ENCODE measurements around the gene FBXW7.

Gene FBXW7

DNA sequence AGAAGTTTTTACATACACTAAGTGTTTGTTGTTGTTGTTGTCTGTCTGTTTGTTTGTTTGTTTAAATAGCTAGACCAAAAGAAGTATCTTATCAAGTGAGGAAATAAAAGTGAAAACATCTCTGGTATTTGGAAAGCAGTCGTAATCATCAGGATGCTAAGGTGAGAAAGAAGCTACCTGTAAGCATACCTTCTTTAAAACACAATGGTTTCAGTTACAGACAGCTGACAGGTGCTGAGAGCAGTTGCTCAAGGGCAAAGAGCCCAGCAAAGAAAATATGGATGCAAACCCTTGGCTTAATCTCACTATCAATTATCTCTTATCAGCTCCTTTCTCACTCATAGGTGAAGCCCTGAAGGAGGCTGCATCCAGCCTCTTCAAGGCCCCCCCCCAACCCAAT lies 42.8 kb upstream of the FBXW7 start:
- Histone ChIP-seq H3K27ac (ENCODE audit: low read depth, low read length) (no peak overlapping the region), H3K23ac (ENCODE audit: low read length) (no peak overlapping the region), H2BK15ac (replicated peaks; ENCODE audit: low read depth) (no peak overlapping the region), H3K79me2 (ENCODE audit: control insufficient read depth, insufficient read depth, low read length) (no peaks in the 10 kb centered on the region), H2BK5ac (ENCODE audit: low read length) (no peak overlapping the region), H4K8ac (ENCODE audit: low read depth, low read length) (no peak overlapping the region), H3K4me2 (ENCODE audit: low read length) (no peak overlapping the region), H3K56ac (ENCODE audit: low read length) (no peak overlapping the region), H3K36me3 (ENCODE audit: control insufficient read depth, insufficient read depth, low read length) (no peaks in the 10 kb centered on the region), H4K5ac (ENCODE audit: low read length) (no peak overlapping the region), H3K4me1 (ENCODE audit: control insufficient read depth, low read depth, low read length) (peaks cover 4% of the 10 kb centered on the region), H2BK120ac (ENCODE audit: low read depth, low read length) (no peak overlapping the region), H3K4me3 (ENCODE audit: low read length) (no peak overlapping the region), H3K79me1 (ENCODE audit: low read length) (no peaks in the 10 kb centered on the region), H2AK5ac (ENCODE audit: low read length) (no peak overlapping the region), H3K27me3 (ENCODE audit: insufficient read depth, low read length, poor library complexity) (no peaks in the 10 kb centered on the region), H3K18ac (ENCODE audit: low read length) (no peak overlapping the region), H3K9ac (ENCODE audit: low read length) (no peak overlapping the region), H3K4ac (ENCODE audit: low read depth, low read length) (no peak overlapping the region)
- DNase-seq, result peak; percentile 56
- WGBS (ENCODE audit: extremely low coverage, insufficient coverage, low lambda C conversion rate), result no CpG with 5 or more reads among the region's 1 CpG

DNA sequence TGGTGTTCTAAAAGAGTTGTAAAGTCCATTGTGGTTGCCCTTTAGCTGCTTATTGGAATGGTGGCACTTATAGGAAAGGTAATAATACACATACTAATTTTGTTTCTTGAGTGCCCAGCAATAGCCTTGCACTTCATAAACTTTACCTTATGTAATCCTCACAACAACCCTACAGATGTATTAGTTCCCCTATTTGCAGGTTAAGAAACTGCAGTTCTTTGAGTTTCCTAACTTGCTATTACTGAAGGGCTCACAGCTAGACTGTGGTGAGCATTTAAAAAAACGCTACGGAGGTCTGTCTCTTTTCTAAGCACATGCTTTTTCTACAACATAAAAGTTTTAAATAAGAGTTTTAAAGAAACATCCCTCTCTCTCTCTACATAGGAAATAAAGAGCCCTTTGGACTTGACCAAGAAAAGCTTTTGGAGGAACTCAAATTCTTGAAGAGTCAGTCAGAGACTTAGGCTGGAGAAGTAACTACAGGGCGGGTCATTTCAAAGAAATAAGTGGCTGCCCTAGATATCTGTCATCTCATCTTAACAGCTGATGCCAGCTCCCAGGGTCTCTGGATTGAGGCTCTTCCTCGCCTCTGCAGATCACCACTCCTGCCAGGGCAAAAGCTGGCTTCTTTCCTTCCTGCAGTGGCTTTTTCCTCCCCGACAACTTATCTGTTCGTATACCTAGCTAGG lies 42.0 kb upstream of the FBXW7 start:
- no CpG with 5 or more reads among the region's 6 CpGs for WGBS (ENCODE audit: extremely low coverage, insufficient coverage, low lambda C conversion rate)
- no peak overlapping the region for H3K9ac ChIP-seq (ENCODE audit: low read length)
- H3K36me3 ChIP-seq (ENCODE audit: control insufficient read depth, insufficient read depth, low read length), result no peaks in the 10 kb centered on the region
- no peak overlapping the region for H3K4me2 ChIP-seq (ENCODE audit: low read length)
- peaks cover 4% of the 10 kb centered on the region for H3K4me1 ChIP-seq (ENCODE audit: control insufficient read depth, low read depth, low read length)
- H2AK5ac ChIP-seq (ENCODE audit: low read length), result no peak overlapping the region
- H3K56ac ChIP-seq (ENCODE audit: low read length), result no peak overlapping the region
- H4K8ac ChIP-seq (ENCODE audit: low read depth, low read length), result no peak overlapping the region
- H4K5ac ChIP-seq (ENCODE audit: low read length), result no peak overlapping the region
- no peak overlapping the region for H2BK5ac ChIP-seq (ENCODE audit: low read length)
- no peak overlapping the region for H3K4ac ChIP-seq (ENCODE audit: low read depth, low read length)
- DNase-seq, result no peak
- H3K79me1 ChIP-seq (ENCODE audit: low read length), result no peaks in the 10 kb centered on the region
- no peak overlapping the region for H2BK120ac ChIP-seq (ENCODE audit: low read depth, low read length)
- no peak overlapping the region for H3K27ac ChIP-seq (ENCODE audit: low read depth, low read length)
- H3K27me3 ChIP-seq (ENCODE audit: insufficient read depth, low read length, poor library complexity), result no peaks in the 10 kb centered on the region
- H3K18ac ChIP-seq (ENCODE audit: low read length), result no peak overlapping the region
- H2BK15ac ChIP-seq (replicated peaks; ENCODE audit: low read depth), result no peak overlapping the region
- H3K79me2 ChIP-seq (ENCODE audit: control insufficient read depth, insufficient read depth, low read length), result no peaks in the 10 kb centered on the region
- no peak overlapping the region for H3K4me3 ChIP-seq (ENCODE audit: low read length)
- H3K23ac ChIP-seq (ENCODE audit: low read length), result no peak overlapping the region

DNA sequence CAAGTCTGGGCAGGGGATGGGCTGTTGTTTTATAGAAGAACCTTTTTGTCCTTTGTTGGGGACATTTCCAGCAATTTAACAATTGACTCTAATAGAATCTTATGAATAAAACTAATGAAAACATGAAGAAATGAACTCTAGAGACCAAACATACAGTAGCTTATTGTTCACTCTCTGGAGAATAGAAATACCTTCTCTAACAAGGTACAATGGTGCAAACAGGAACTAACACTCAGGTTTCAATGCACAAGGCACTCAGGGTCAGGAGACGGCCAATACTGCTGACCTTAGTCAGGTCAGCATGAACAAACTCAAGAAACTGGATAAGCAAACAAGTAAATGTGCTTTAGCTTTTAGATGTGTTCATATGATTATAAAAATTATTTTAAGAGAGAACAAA lies 39.6 kb upstream of the FBXW7 start:
- no peak overlapping the region for H4K8ac ChIP-seq (ENCODE audit: low read depth, low read length)
- no peak overlapping the region for H2AK5ac ChIP-seq (ENCODE audit: low read length)
- no peak overlapping the region for H3K23ac ChIP-seq (ENCODE audit: low read length)
- no peak overlapping the region for H2BK5ac ChIP-seq (ENCODE audit: low read length)
- no peak overlapping the region for H3K56ac ChIP-seq (ENCODE audit: low read length)
- no peak overlapping the region for H3K4me2 ChIP-seq (ENCODE audit: low read length)
- no peaks in the 10 kb centered on the region for H3K36me3 ChIP-seq (ENCODE audit: control insufficient read depth, insufficient read depth, low read length)
- H2BK120ac ChIP-seq (ENCODE audit: low read depth, low read length), result no peak overlapping the region
- no peaks in the 10 kb centered on the region for H3K79me2 ChIP-seq (ENCODE audit: control insufficient read depth, insufficient read depth, low read length)
- H3K79me1 ChIP-seq (ENCODE audit: low read length), result no peaks in the 10 kb centered on the region
- no peaks in the 10 kb centered on the region for H3K27me3 ChIP-seq (ENCODE audit: insufficient read depth, low read length, poor library complexity)
- H2BK15ac ChIP-seq (replicated peaks; ENCODE audit: low read depth), result no peak overlapping the region
- H3K4me3 ChIP-seq (ENCODE audit: low read length), result no peak overlapping the region
- no peak overlapping the region for H4K5ac ChIP-seq (ENCODE audit: low read length)
- peaks cover 4% of the 10 kb centered on the region for H3K4me1 ChIP-seq (ENCODE audit: control insufficient read depth, low read depth, low read length)
- no peak overlapping the region for H3K9ac ChIP-seq (ENCODE audit: low read length)
- H3K4ac ChIP-seq (ENCODE audit: low read depth, low read length), result no peak overlapping the region
- no peak overlapping the region for H3K27ac ChIP-seq (ENCODE audit: low read depth, low read length)
- no peak for DNase-seq
- H3K18ac ChIP-seq (ENCODE audit: low read length), result no peak overlapping the region
- WGBS (ENCODE audit: extremely low coverage, insufficient coverage, low lambda C conversion rate), result no CpG with 5 or more reads among the region's 1 CpG

DNA sequence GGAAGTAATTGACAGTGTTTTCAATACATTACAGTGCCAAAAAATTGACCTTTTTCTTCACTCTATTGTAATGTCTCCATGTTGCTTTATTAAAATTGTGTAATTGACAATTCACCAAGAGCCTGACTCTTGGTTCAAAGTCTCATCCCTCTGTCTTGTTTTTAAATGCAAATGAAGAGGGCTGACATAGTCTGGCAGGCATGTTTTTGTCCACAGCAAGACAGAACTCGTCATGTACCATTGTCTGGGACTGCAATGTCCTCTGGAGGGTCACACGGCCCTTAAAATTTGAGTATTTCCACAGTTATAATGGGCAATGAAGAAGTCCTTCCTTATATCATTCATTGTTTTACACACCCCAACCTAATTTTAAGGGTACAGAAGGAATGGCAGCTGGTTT lies 38.0 kb upstream of the FBXW7 start:
- Histone ChIP-seq H3K27me3 (ENCODE audit: insufficient read depth, low read length, poor library complexity) (no peaks in the 10 kb centered on the region), H4K8ac (ENCODE audit: low read depth, low read length) (no peak overlapping the region), H3K79me2 (ENCODE audit: control insufficient read depth, insufficient read depth, low read length) (no peaks in the 10 kb centered on the region), H2AK5ac (ENCODE audit: low read length) (no peak overlapping the region), H3K4me1 (ENCODE audit: control insufficient read depth, low read depth, low read length) (peaks cover 2% of the 10 kb centered on the region), H3K9ac (ENCODE audit: low read length) (no peak overlapping the region), H2BK15ac (replicated peaks; ENCODE audit: low read depth) (no peak overlapping the region), H2BK120ac (ENCODE audit: low read depth, low read length) (no peak overlapping the region), H3K56ac (ENCODE audit: low read length) (no peak overlapping the region), H3K27ac (ENCODE audit: low read depth, low read length) (no peak overlapping the region), H3K36me3 (ENCODE audit: control insufficient read depth, insufficient read depth, low read length) (no peaks in the 10 kb centered on the region), H3K4me3 (ENCODE audit: low read length) (no peak overlapping the region), H3K4ac (ENCODE audit: low read depth, low read length) (no peak overlapping the region), H3K79me1 (ENCODE audit: low read length) (no peaks in the 10 kb centered on the region), H3K23ac (ENCODE audit: low read length) (no peak overlapping the region), H4K5ac (ENCODE audit: low read length) (no peak overlapping the region), H3K4me2 (ENCODE audit: low read length) (no peak overlapping the region), H2BK5ac (ENCODE audit: low read length) (no peak overlapping the region), H3K18ac (ENCODE audit: low read length) (no peak overlapping the region)
- DNase-seq, result no peak
- no CpG with 5 or more reads among the region's 2 CpGs for WGBS (ENCODE audit: extremely low coverage, insufficient coverage, low lambda C conversion rate)

DNA sequence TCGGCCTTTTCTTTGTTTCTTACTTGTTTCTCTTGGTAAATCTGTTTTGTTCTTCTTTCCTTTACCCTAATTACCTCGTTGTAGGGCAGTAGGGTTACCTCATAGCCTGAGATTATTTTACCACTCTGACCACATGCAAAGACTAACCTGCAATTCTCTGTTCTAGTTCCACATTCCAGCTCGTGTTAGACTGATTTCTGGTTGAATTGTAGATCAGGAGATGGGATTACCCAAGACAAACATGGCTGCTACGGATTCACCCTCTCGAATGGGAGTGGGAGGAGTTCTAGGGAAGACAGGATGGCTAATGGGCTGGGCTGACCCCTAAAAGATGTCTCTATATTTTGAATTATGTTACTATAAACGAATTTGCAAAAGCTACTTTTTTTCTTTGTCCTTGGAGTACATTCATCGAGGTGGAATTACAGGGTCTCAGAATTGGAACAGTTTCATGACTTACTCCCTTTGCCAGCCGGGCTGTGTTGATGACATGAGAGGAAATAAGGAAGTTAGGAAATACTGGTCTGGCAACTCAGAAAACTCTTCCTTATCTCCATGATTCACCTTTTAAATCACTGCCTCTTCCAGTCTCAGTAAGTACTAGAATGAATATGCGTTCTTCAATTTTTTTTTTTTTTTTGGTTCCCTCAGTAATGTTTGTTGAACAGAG lies 36.7 kb upstream of the FBXW7 start:
- WGBS (ENCODE audit: extremely low coverage, insufficient coverage, low lambda C conversion rate), result no CpG with 5 or more reads among the region's 9 CpGs
- no peak overlapping the region for H3K27ac ChIP-seq (ENCODE audit: low read depth, low read length)

More for the DNA sequence above, 36.7 kb upstream of the FBXW7 start:
- no peak overlapping the region for H4K5ac ChIP-seq (ENCODE audit: low read length)
- H3K23ac ChIP-seq (ENCODE audit: low read length), result no peak overlapping the region
- H2BK5ac ChIP-seq (ENCODE audit: low read length), result no peak overlapping the region
- H3K4me3 ChIP-seq (ENCODE audit: low read length), result no peak overlapping the region
- H2BK120ac ChIP-seq (ENCODE audit: low read depth, low read length), result no peak overlapping the region
- H3K79me2 ChIP-seq (ENCODE audit: control insufficient read depth, insufficient read depth, low read length), result no peaks in the 10 kb centered on the region
- no peaks in the 10 kb centered on the region for H3K4me1 ChIP-seq (ENCODE audit: control insufficient read depth, low read depth, low read length)
- no peak overlapping the region for H2BK15ac ChIP-seq (replicated peaks; ENCODE audit: low read depth)
- H2AK5ac ChIP-seq (ENCODE audit: low read length), result no peak overlapping the region
- DNase-seq, result no peak
- H3K56ac ChIP-seq (ENCODE audit: low read length), result no peak overlapping the region
- H3K27me3 ChIP-seq (ENCODE audit: insufficient read depth, low read length, poor library complexity), result no peaks in the 10 kb centered on the region
- no peak overlapping the region for H3K4me2 ChIP-seq (ENCODE audit: low read length)
- no peaks in the 10 kb centered on the region for H3K36me3 ChIP-seq (ENCODE audit: control insufficient read depth, insufficient read depth, low read length)
- peak overlapping the region; percentile 56 for H4K8ac ChIP-seq (ENCODE audit: low read depth, low read length)
- no peak overlapping the region for H3K4ac ChIP-seq (ENCODE audit: low read depth, low read length)
- no peak overlapping the region for H3K18ac ChIP-seq (ENCODE audit: low read length)
- H3K9ac ChIP-seq (ENCODE audit: low read length), result no peak overlapping the region
- H3K79me1 ChIP-seq (ENCODE audit: low read length), result no peaks in the 10 kb centered on the region
